A549 (cell line): ENCODE data around the gene ARHGAP19. TPM values are rescaled to one million over a fixed set of nuclear protein-coding genes. Genes with fewer than 3 reads are reported as not detected.

Experiments used
- ATAC-seq, 2 experiments: fragments of 200-7000 bp in 1 of 2; fragments of >200 bp in 1 of 2; cut with Nextera tagmentation in 1 of 2; cut with Tn5 transposase in 1 of 2; 3 replicates each; pipeline versions ENCODE4 v1.8.0 to v1.9.1; 2018 to 2020; ENCODE audit warnings: mild to moderate bottlenecking in 1 of 2, moderate library complexity in 1 of 2
- CTCF ChIA-PET: fragments of 300-600 bp; sonication (Branson Sonifier 250); formaldehyde crosslinking; extraction: SDS; loops from one replicate; lab custom pipeline; 2021; ENCODE audit warnings: antibody characterized with exemption, inconsistent platforms; lab: Yijun Ruan, JAX
- POLR2A ChIA-PET: fragments of 350-600 bp; formaldehyde crosslinking; extraction: SDS; loops from one replicate; lab custom pipeline; 2021; ENCODE audit warnings: antibody characterized with exemption, inconsistent platforms; lab: Yijun Ruan, JAX
- DNase-seq, 2 experiments: peaks; one replicate each; pipeline versions ENCODE4 v3.0.0 to v3.0.0-alpha.2; 2011 to 2016; ENCODE audit warnings: low read depth in 1 of 2, low spot score in 1 of 2
- FAIRE-seq: peaks from 2 replicates; lab custom pipeline; 2011; peaks lifted over from hg19 to GRCh38; lab: Jason Lieb, UNC
- H3K27ac ChIP-seq, 2 experiments: fragments of >200 bp; sonication (Bioruptor Twin); formaldehyde crosslinking; 3 replicates each; pipeline ENCODE4 v1.5.1; 2016 to 2017
- H3K4me1 ChIP-seq: fragments of >200 bp; sonication (Bioruptor Twin); formaldehyde crosslinking; 3 replicates; pipeline ENCODE4 v1.6.1; 2016
- H3K4me2 ChIP-seq: fragments of >200 bp; sonication (Bioruptor Twin); formaldehyde crosslinking; 3 replicates; pipeline ENCODE4 v1.6.1; 2016
- H3K4me3 ChIP-seq: fragments of >200 bp; sonication (Bioruptor Twin); formaldehyde crosslinking; 3 replicates; pipeline ENCODE4 v1.5.1; 2016
- H3K9me3 ChIP-seq: fragments of >200 bp; sonication (Bioruptor Twin); formaldehyde crosslinking; 3 replicates; pipeline ENCODE4 v1.6.1; 2016
- CEBPB ChIP-seq, 2 experiments: fragments of >200 bp in 1 of 2; sonication (Bioruptor Twin) in 1 of 2; formaldehyde crosslinking in 1 of 2; IDR thresholded peaks; 2 replicates each; pipeline ENCODE4 v1.6.1; 2012 to 2016
- CHD4 ChIP-seq: fragments of 200-600 bp; sonication (generic); IDR thresholded peaks from 2 replicates; pipeline ENCODE4 v1.6.1; 2016; ENCODE audit warnings: antibody characterized with exemption, mild to moderate bottlenecking, borderline replicate concordance
- EHF ChIP-seq: fragments of 250-450 bp; sonication (Bioruptor Pico); IDR thresholded peaks from 2 replicates; pipeline ENCODE4 v1.5.0; 2020; ENCODE audit warnings: mild to moderate bottlenecking
- FOSL2 ChIP-seq, 2 experiments: fragments of 450-650 bp in 1 of 2; fragments of >200 bp in 1 of 2; sonication (Bioruptor Twin) in 1 of 2; formaldehyde crosslinking; IDR thresholded peaks; 2 replicates each; pipeline versions ENCODE4 v1.5.0 to v1.6.1; 2016 to 2020; ENCODE audit warnings: mild to moderate bottlenecking in 1 of 2, moderate library complexity in 1 of 2
- HDAC2 ChIP-seq: fragments of 200-600 bp; sonication (generic); IDR thresholded peaks from 2 replicates; pipeline ENCODE4 v1.6.1; 2016
- HEYL ChIP-seq: fragments of 250-450 bp; sonication (Bioruptor Pico); IDR thresholded peaks from 2 replicates; pipeline ENCODE4 v1.8.0; 2021; ENCODE audit warnings: mild to moderate bottlenecking, moderate library complexity
- HOXA7 ChIP-seq: fragments of 250-450 bp; sonication (Bioruptor Pico); IDR thresholded peaks from 2 replicates; pipeline ENCODE4 v1.5.0; 2020; ENCODE audit warnings: mild to moderate bottlenecking, moderate library complexity
- HOXB5 ChIP-seq: fragments of 250-450 bp; sonication (Bioruptor Pico); IDR thresholded peaks from 2 replicates; pipeline ENCODE4 v1.5.0; 2020; ENCODE audit warnings: mild to moderate bottlenecking, moderate library complexity
- JUN ChIP-seq, 2 experiments: fragments of >200 bp; sonication (Bioruptor Twin); formaldehyde crosslinking; IDR thresholded peaks; 2 replicates in 1 of 2; 3 replicates in 1 of 2; pipeline ENCODE4 v1.6.1; 2016 to 2017
- JUNB ChIP-seq: fragments of >200 bp; sonication (Bioruptor Twin); formaldehyde crosslinking; IDR thresholded peaks from 2 replicates; pipeline ENCODE4 v1.6.1; 2016
- KDM1A ChIP-seq: fragments of 200-600 bp; sonication (generic); IDR thresholded peaks from 2 replicates; pipeline ENCODE4 v1.6.1; 2016; ENCODE audit warnings: low read depth, mild to moderate bottlenecking
- MAFK ChIP-seq: fragments of 450-650 bp; IDR thresholded peaks from 2 replicates; pipeline ENCODE4 v1.6.1; 2014; ENCODE audit not compliant: partially characterized antibody
- MAZ ChIP-seq: fragments of 150-350 bp; IDR thresholded peaks from 2 replicates; pipeline ENCODE4 v1.6.1; 2014; ENCODE audit warnings: antibody characterized with exemption, low read depth, low read length, borderline replicate concordance
- PHF8 ChIP-seq: fragments of 200-600 bp; sonication (generic); IDR thresholded peaks from 2 replicates; pipeline ENCODE4 v1.6.1; 2016; ENCODE audit warnings: low read depth, mild to moderate bottlenecking, antibody characterized with exemption, moderate library complexity, borderline replicate concordance
- RAD21 ChIP-seq, 2 experiments: fragments of >200 bp in 1 of 2; sonication (Bioruptor Twin) in 1 of 2; formaldehyde crosslinking in 1 of 2; IDR thresholded peaks in 1 of 2; conservative IDR thresholded peaks in 1 of 2; 2 replicates in 1 of 2; 3 replicates in 1 of 2; pipeline ENCODE4 v1.6.1; 2012 to 2018; ENCODE audit warnings: inconsistent platforms in 1 of 2
- RARB ChIP-seq: fragments of 250-450 bp; sonication (Bioruptor Pico); IDR thresholded peaks from 2 replicates; pipeline ENCODE4 v1.8.0; 2021; ENCODE audit warnings: mild to moderate bottlenecking, moderate library complexity
- SMC3 ChIP-seq: fragments of >200 bp; sonication (Bioruptor Twin); formaldehyde crosslinking; IDR thresholded peaks from 3 replicates; pipeline ENCODE4 v1.6.1; 2018; ENCODE audit warnings: inconsistent platforms
- SREBF2 ChIP-seq: fragments of 450-650 bp; IDR thresholded peaks from 2 replicates; pipeline ENCODE4 v1.6.1; 2014; ENCODE audit warnings: mild to moderate bottlenecking, moderate library complexity
- ZNF302 ChIP-seq: fragments of 250-450 bp; sonication (Bioruptor Pico); IDR thresholded peaks from 2 replicates; pipeline ENCODE4 v1.9.0; 2021; ENCODE audit warnings: inconsistent platforms, mild to moderate bottlenecking, moderate library complexity
- ZSCAN20 ChIP-seq: fragments of 250-450 bp; sonication (Bioruptor Pico); IDR thresholded peaks from 2 replicates; pipeline ENCODE4 v1.8.0; 2022; ENCODE audit warnings: mild to moderate bottlenecking, moderate library complexity
- WGBS: methylation state at CpG from one replicate; pipeline ENCODE4 v1.1.6; 2017; ENCODE audit errors: missing lambda C conversion rate; 5-methylcytosine and 5-hydroxymethylcytosine counted together
- polyA plus RNA-seq, 4 experiments: library from polyadenylated mRNA; depleted of rRNA in 3 of 4; stranded (reverse); fragments of >200 nt; fragmentation: RNase III in 1 of 4; extraction: RNeasy Plus Mini Kit Qiagen cat#74134 plus additional on column Dnase treatment in 1 of 4; gene quantifications; 2 replicates in 3 of 4; 3 replicates in 1 of 4; pipeline ENCODE4 v1.2.3, GENCODE V29; 2011 to 2017
- TF ChIP-seq, protein P1 (sequence below): fragments of 150-350 bp; IDR thresholded peaks from 2 replicates; pipeline ENCODE4 v1.6.1; 2014; ENCODE audit warnings: low read depth, mild to moderate bottlenecking, low read length
- TF ChIP-seq, protein P2 (sequence below): fragments of >200 bp; sonication (Bioruptor Twin); formaldehyde crosslinking; IDR thresholded peaks from 2 replicates; pipeline ENCODE4 v1.6.1; 2016
- TF ChIP-seq, protein P3 (sequence below): IDR thresholded peaks from 2 replicates; pipeline ENCODE4 v1.6.1; 2012
- TF ChIP-seq, protein P4 (sequence below): fragments of 250-450 bp; sonication (Bioruptor Pico); IDR thresholded peaks from 2 replicates; pipeline ENCODE4 v1.5.0; 2021; ENCODE audit warnings: mild to moderate bottlenecking, moderate library complexity, borderline replicate concordance
- TF ChIP-seq, protein P5 (sequence below): fragments of 200-600 bp; sonication (generic); IDR thresholded peaks from 2 replicates; pipeline ENCODE4 v1.6.1; 2016; ENCODE audit warnings: antibody characterized with exemption, mild to moderate bottlenecking, moderate library complexity
- TF ChIP-seq, protein P6 (sequence below): IDR thresholded peaks from 2 replicates; pipeline ENCODE4 v1.6.1; 2012

Gene ARHGAP19
- polyA plus RNA-seq, 2 of the 4 experiments (the other 2 are of a cell fraction): 6.0 to 11.9 TPM

DNA sequence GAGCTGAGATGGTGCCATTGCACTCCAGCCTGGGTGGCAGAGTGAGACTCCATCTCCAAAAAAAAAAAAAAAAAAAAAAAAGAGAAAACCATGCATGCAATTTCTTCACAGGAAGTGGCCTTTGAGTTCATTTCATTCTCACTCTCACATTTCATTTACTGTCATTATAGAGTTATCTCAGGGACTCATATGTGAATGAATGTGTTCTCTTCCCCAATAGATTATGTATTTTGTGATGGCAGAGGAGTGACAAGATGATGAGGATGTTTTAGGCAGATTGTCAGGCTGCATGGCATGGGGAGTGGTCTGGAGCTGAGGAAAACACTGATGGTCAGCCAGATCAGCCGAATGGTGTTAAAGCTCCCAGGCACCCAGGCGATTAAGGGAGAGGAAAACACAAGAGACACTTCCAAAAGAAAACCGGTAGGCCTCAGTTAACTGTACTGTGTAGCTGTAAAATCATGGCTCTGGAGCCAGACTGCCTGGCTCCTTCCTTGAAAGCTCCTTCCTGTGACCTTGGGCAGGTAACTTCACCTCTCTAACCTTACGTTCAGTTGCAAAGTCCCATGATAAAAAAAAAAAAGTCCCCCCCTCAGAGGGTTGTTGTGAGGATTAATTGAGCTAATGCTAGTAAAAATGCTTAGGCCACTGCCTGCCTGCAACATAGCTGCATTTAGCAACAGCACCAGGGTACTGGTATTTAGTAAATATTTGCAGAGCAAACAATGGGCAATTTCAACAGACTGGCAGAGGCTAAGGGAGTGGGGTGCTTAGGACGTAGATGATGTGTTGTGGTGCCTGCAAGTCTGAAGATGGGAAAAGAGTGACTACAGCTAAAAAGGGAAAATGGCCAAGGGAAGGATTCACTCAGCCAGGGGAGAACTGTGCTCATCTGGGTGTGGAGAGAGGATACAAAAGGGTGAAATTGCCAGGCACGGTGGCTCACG, 35.2 kb upstream of the ARHGAP19 start (continued):
- TF ChIP-seq, protein P1, sequence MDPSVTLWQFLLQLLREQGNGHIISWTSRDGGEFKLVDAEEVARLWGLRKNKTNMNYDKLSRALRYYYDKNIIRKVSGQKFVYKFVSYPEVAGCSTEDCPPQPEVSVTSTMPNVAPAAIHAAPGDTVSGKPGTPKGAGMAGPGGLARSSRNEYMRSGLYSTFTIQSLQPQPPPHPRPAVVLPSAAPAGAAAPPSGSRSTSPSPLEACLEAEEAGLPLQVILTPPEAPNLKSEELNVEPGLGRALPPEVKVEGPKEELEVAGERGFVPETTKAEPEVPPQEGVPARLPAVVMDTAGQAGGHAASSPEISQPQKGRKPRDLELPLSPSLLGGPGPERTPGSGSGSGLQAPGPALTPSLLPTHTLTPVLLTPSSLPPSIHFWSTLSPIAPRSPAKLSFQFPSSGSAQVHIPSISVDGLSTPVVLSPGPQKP: no peak
- TF ChIP-seq KDM1A: no peak
- TF ChIP-seq ZNF302 (CRISPR knock-in tag): no peak
- TF ChIP-seq HOXB5: no peak
- TF ChIP-seq RARB (CRISPR knock-in tag): no peak
- TF ChIP-seq PHF8: no peak
- TF ChIP-seq FOSL2 (IDR thresholded peaks at IDR 0.05): no peak
- peak; percentile 28; the same call in 1 of the 2 replicates for TF ChIP-seq FOSL2 (CRISPR knock-in tag; IDR thresholded peaks at IDR 0.05)
- TF ChIP-seq, protein P2, sequence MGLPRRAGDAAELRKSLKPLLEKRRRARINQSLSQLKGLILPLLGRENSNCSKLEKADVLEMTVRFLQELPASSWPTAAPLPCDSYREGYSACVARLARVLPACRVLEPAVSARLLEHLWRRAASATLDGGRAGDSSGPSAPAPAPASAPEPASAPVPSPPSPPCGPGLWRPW: peak; percentile 46

DNA sequence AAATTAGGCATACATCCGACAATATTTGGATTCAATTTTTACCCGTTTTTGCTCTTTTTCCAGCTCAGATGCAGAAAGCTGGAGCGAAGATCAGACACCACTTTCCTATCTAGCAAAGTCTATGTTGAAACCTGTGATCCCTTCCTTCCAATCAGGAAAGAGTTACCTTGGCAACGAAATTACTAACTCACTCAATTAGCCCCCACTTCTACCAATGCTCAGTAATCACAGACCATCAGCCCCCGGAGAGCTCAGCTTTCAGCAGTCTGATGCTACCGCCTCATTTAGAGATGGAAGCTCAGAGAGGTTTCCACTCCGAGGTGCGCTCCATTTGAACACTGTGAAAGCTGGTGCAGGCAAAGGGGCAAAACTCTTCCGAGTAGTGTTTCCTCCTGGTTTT, 33.3 kb upstream of the ARHGAP19 start:
- no peak for TF ChIP-seq CHD4
- no peak for TF ChIP-seq HDAC2
- TF ChIP-seq RAD21 (conservative IDR thresholded peaks at IDR 0.05 in 1 of 2, IDR thresholded peaks at IDR 0.05 in 1 of 2): no peak
- Histone ChIP-seq H3K4me1 (peaks cover 36% of the 10 kb centered on the region), H3K9me3 (no peaks in the 10 kb centered on the region), H3K27ac (no peak overlapping the region), H3K4me3 (no peak overlapping the region), H3K4me2 (no peak overlapping the region)
- ChIA-PET POLR2A (interaction anchor here (1.4 kb wide), 1 partner anchor 9 kb away, joined by 7 read pairs; the partner anchor contains the start of gene FRAT2), CTCF (interaction anchor here (1.1 to 4.6 kb wide), 5 partner anchors 11 to 66 kb away, joined by 3 to 22 read pairs (median 4); no protein-coding TSS in a partner anchor)
- ATAC-seq (no peak), DNase-seq (no peak), FAIRE-seq (no peak)
- WGBS: 74% methylated on average over 9 of the region's 9 CpGs

DNA sequence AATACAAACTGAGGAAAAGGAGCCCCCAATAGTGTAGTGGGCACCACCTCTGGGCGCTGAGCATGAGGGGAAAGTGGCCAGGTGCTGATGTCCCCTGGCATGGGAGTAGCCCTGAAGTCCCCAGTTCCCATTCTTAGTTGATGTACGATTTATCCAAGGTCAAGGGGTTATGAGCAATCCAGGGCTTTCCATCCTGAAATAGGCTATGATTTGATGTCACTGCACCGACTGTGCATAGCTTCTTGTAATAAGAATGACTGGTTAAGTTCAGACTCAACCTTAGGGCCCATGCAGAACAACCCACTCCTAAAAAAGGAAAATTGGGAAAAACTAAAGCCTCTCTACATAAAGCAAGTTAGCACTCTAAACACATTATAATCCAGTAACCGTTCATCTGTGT, 31.1 kb upstream of the ARHGAP19 start:
- H3K9me3 ChIP-seq: no peaks in the 10 kb centered on the region
- H3K4me3 ChIP-seq: no peak overlapping the region
- ChIA-PET POLR2A (no interaction called here), CTCF (interaction anchor here (0.8 to 2.3 kb wide), 2 partner anchors 26 to 45 kb away, joined by 3 to 11 read pairs; no protein-coding TSS in a partner anchor)
- peaks cover 30% of the 10 kb centered on the region for H3K4me1 ChIP-seq
- DNase-seq (no peak), FAIRE-seq (no peak), ATAC-seq (no peak)
- no peak overlapping the region for H3K4me2 ChIP-seq
- 41% methylated on average over 4 of the region's 4 CpGs for WGBS
- TF ChIP-seq CEBPB (IDR thresholded peaks at IDR 0.05) (no peak), JUN (IDR thresholded peaks at IDR 0.05) (no peak), RARB (CRISPR knock-in tag) (no peak), HEYL (CRISPR knock-in tag) (no peak), SREBF2 (no peak), MAZ (no peak), MAFK (no peak), SMC3 (no peak), JUNB (no peak), EHF (CRISPR knock-in tag) (no peak), ZSCAN20 (CRISPR knock-in tag) (no peak), HOXA7 (CRISPR knock-in tag) (no peak)
- TF ChIP-seq, protein P3, sequence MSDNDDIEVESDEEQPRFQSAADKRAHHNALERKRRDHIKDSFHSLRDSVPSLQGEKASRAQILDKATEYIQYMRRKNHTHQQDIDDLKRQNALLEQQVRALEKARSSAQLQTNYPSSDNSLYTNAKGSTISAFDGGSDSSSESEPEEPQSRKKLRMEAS: no peak
- TF ChIP-seq, protein P4, sequence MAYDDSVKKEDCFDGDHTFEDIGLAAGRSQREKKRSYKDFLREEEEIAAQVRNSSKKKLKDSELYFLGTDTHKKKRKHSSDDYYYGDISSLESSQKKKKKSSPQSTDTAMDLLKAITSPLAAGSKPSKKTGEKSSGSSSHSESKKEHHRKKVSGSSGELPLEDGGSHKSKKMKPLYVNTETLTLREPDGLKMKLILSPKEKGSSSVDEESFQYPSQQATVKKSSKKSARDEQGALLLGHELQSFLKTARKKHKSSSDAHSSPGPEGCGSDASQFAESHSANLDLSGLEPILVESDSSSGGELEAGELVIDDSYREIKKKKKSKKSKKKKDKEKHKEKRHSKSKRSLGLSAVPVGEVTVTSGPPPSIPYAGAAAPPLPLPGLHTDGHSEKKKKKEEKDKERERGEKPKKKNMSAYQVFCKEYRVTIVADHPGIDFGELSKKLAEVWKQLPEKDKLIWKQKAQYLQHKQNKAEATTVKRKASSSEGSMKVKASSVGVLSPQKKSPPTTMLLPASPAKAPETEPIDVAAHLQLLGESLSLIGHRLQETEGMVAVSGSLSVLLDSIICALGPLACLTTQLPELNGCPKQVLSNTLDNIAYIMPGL (CRISPR knock-in tag): no peak
- TF ChIP-seq, protein P5, sequence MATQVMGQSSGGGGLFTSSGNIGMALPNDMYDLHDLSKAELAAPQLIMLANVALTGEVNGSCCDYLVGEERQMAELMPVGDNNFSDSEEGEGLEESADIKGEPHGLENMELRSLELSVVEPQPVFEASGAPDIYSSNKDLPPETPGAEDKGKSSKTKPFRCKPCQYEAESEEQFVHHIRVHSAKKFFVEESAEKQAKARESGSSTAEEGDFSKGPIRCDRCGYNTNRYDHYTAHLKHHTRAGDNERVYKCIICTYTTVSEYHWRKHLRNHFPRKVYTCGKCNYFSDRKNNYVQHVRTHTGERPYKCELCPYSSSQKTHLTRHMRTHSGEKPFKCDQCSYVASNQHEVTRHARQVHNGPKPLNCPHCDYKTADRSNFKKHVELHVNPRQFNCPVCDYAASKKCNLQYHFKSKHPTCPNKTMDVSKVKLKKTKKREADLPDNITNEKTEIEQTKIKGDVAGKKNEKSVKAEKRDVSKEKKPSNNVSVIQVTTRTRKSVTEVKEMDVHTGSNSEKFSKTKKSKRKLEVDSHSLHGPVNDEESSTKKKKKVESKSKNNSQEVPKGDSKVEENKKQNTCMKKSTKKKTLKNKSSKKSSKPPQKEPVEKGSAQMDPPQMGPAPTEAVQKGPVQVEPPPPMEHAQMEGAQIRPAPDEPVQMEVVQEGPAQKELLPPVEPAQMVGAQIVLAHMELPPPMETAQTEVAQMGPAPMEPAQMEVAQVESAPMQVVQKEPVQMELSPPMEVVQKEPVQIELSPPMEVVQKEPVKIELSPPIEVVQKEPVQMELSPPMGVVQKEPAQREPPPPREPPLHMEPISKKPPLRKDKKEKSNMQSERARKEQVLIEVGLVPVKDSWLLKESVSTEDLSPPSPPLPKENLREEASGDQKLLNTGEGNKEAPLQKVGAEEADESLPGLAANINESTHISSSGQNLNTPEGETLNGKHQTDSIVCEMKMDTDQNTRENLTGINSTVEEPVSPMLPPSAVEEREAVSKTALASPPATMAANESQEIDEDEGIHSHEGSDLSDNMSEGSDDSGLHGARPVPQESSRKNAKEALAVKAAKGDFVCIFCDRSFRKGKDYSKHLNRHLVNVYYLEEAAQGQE: no peak
- TF ChIP-seq, protein P6, sequence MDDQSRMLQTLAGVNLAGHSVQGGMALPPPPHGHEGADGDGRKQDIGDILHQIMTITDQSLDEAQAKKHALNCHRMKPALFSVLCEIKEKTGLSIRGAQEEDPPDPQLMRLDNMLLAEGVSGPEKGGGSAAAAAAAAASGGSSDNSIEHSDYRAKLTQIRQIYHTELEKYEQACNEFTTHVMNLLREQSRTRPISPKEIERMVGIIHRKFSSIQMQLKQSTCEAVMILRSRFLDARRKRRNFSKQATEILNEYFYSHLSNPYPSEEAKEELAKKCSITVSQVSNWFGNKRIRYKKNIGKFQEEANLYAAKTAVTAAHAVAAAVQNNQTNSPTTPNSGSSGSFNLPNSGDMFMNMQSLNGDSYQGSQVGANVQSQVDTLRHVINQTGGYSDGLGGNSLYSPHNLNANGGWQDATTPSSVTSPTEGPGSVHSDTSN: no peak
- no peak overlapping the region for H3K27ac ChIP-seq
